Ovary (tissue), 9 donors: Measurements from ENCODE around the gene DYNAP. TPM values are rescaled to one million over a fixed set of nuclear protein-coding genes. Genes with fewer than 3 reads are reported as not detected.

Source experiments
- DNase-seq, 5 donors: peaks; one replicate each; pipeline ENCODE4 v3.0.0-alpha.2; 2019 to 2020
- H3K27ac ChIP-seq, 2 donors: fragments of 200-600 bp; one replicate each; pipeline versions ENCODE4 v1.5.1 to v1.8.0; 2019 to 2022
- H3K27me3 ChIP-seq: fragments of 200-600 bp; one replicate; pipeline ENCODE4 v1.8.0; 2022
- H3K36me3 ChIP-seq: fragments of 200-600 bp; sonication (generic); one replicate; pipeline ENCODE4 v1.5.1; 2019
- H3K4me1 ChIP-seq: one replicate; pipeline ENCODE4 v1.8.1; 2013; ENCODE audit warnings: mild to moderate bottlenecking, moderate library complexity; ENCODE audit not compliant: insufficient read depth
- H3K4me3 ChIP-seq: fragments of 200-600 bp; sonication (generic); one replicate; pipeline ENCODE4 v1.5.1; 2017
- H3K9me3 ChIP-seq, 2 donors: fragments of 200-600 bp in 1 of 2; sonication (generic) in 1 of 2; one replicate each; pipeline versions ENCODE4 v1.5.1 to v1.8.1; 2013 to 2019; ENCODE audit warnings: mild to moderate bottlenecking in 1 of 2, moderate library complexity in 1 of 2
- EP300 ChIP-seq: sonication (generic); formaldehyde crosslinking; IDR thresholded peaks from one replicate; pipeline ENCODE4 v1.6.1; 2017; ENCODE audit warnings: antibody characterized with exemption
- POLR2A ChIP-seq: fragments of 450-650 bp; IDR thresholded peaks from one replicate; pipeline ENCODE4 v1.6.1; 2017; ENCODE audit warnings: antibody characterized with exemption, mild to moderate bottlenecking, moderate library complexity
- WGBS, 3 donors: extraction: QIAGEN DNeasy Blood & Tissue Kit in 1 of 3; methylation state at CpG; one replicate each; pipeline versions ENCODE4 v1.1.5 to v1.1.7; 2013 to 2017; 5-methylcytosine and 5-hydroxymethylcytosine counted together
- intact Hi-C, 4 donors: fragments of 100-400 bp; cut with DNase I; formaldehyde crosslinking; loops; one replicate each; pipeline versions ENCODE4 v1.11.0 to v1.15.1; 2022 to 2023
- polyA plus RNA-seq, 2 donors: library from polyadenylated mRNA; stranded (reverse); fragments of 200-250 nt in 1 of 2; fragments of 350-450 nt in 1 of 2; fragmentation: Illumina TruSeq in 1 of 2; extraction: RNeasy Lipid Tissue Mini Kit (QIAGEN cat#74804) in 1 of 2; gene quantifications; one replicate each; pipeline ENCODE4 v1.2.3, GENCODE V29; 2013 to 2014
- total RNA-seq, 7 donors: library from RNA; depleted of rRNA in 2 of 7; stranded (reverse); fragments of >200 nt in 2 of 7; fragmentation: NEBNext Ultra II Directional in 3 of 7; extraction: Animal tissue kit (Norgen Biotek cat#: 25700) in 3 of 7; gene quantifications; one replicate each; pipeline versions ENCODE4 v1.1.0 to v1.2.4, GENCODE V29; 2016 to 2023
- TF ChIP-seq, protein P1 (sequence below), 3 donors: fragments of 450-650 bp in 2 of 3; fragments of 200-600 bp in 1 of 3; IDR thresholded peaks; one replicate each; pipeline versions ENCODE4 v1.5.1 to v1.8.0; 2016 to 2022; ENCODE audit warnings: antibody characterized with exemption in 3 of 3, mild to moderate bottlenecking in 1 of 3
- donor health status: DM: no; HTN: no; CAD: no; lungs with moderate emphysema.
- donor health status: DM: no; HTN: no; CAD: no.
- donor health status: Bipolar disorder and iron deficiency.
- donor health status: DM: yes; HTN: yes; CAD: no.
- donor health status: DM: no; HTN: no; CAD: no.
- donor health status: DM: yes; HTN: yes; CAD: no.

The DYNAP gene
- total and polyA plus RNA-seq, 9 donors = not detected

DNA sequence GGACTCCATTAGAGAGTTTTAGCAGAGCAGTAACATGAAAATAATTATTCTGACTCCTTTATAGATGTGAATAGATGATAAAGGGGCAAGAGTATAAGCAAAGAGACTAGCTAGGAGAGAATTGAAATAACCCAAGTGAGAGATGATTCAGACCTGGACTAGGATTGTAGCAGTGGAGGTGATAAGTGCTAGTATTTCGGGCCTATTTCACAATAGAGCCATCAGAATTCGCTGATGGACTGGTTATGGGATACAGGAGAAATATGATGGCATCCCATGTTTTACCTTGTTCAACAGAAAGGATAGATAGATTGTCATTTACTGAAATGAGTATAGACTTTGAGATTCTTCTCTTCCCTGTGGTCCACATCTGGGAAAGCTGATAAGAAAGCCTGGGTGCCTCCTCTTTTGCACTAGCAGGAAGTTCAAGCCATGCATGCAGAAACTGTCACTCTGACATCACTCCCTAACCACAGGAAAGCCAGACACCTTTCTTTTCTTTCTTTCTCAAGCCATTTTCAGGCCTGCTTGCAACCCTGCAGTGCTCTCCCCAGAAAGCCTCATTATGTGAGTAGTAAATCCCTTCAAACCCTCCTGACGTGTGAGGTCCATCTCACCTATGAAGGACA lies 25.3 kb downstream of the DYNAP start:
- no peak for DNase-seq
- no peaks in the 10 kb centered on the region for H3K4me1 ChIP-seq
- H3K4me3 ChIP-seq = no peak overlapping the region
- no peak overlapping the region for H3K27ac ChIP-seq
- TF ChIP-seq EP300 (no peak), POLR2A (no peak)
- TF ChIP-seq, protein P1, sequence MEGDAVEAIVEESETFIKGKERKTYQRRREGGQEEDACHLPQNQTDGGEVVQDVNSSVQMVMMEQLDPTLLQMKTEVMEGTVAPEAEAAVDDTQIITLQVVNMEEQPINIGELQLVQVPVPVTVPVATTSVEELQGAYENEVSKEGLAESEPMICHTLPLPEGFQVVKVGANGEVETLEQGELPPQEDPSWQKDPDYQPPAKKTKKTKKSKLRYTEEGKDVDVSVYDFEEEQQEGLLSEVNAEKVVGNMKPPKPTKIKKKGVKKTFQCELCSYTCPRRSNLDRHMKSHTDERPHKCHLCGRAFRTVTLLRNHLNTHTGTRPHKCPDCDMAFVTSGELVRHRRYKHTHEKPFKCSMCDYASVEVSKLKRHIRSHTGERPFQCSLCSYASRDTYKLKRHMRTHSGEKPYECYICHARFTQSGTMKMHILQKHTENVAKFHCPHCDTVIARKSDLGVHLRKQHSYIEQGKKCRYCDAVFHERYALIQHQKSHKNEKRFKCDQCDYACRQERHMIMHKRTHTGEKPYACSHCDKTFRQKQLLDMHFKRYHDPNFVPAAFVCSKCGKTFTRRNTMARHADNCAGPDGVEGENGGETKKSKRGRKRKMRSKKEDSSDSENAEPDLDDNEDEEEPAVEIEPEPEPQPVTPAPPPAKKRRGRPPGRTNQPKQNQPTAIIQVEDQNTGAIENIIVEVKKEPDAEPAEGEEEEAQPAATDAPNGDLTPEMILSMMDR (IDR thresholded peaks at IDR 0.05) = no peak
- intact Hi-C loops = no loop called here
- H3K9me3 ChIP-seq = no peaks in the 10 kb centered on the region
- no peaks in the 10 kb centered on the region for H3K27me3 ChIP-seq
- H3K36me3 ChIP-seq = no peaks in the 10 kb centered on the region
- 81 to 83% (median 81%) methylated on average over 3 of the region's 3 CpGs for WGBS, 3 donors

DNA sequence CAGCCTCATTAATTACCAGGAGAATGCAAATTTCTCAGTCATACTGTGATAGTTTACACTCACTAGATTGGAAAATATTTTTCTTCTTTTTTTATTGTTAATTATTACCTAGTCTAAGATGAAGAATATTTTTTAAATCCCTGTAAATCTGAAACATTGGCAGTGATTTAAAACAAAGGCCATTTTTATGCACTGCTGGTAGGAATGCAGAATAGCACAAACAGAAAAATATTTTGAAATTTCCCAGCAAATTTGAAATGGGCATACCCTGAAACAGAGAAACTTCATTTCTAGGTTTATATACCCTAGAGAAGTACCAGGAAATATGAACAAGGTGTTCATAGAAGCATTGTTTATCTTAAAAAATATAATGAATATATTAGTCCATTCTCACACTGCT lies 31.0 kb downstream of the DYNAP start:
- intact Hi-C loops = no loop called here
- Histone ChIP-seq H3K9me3 (no peaks in the 10 kb centered on the region), H3K27ac (no peak overlapping the region), H3K36me3 (no peaks in the 10 kb centered on the region), H3K4me3 (no peak overlapping the region), H3K27me3 (no peaks in the 10 kb centered on the region), H3K4me1 (no peaks in the 10 kb centered on the region)
- DNase-seq = no peak
- TF ChIP-seq POLR2A (no peak), EP300 (no peak)
- TF ChIP-seq, protein P1 (IDR thresholded peaks at IDR 0.05) = no peak

DNA sequence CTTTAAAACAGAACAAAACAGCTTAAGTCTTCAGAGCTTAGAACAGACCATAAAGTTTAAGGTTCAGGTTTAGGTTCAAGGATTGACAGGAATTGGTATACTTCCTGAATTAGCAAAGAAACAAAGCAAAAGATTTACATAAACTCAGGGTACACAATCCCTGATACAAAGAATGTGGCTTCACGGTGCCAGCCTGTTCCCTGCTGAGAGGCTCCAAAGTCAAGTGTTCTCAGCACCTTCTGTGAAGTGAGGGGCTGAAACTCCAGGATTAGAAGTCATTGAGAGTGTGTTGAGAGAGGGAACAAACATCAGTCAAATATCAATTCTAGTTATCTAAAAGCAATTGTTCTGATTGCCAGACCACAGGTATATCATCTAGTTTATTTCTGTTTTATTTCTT lies 35.7 kb downstream of the DYNAP start:
- no peaks in the 10 kb centered on the region for H3K36me3 ChIP-seq
- WGBS, 3 donors = 71 to 88% (median 76%) methylated on average over 1 of the region's 1 CpG
- H3K4me1 ChIP-seq = no peaks in the 10 kb centered on the region
- DNase-seq = no peak
- intact Hi-C loops = no loop called here
- H3K4me3 ChIP-seq = no peak overlapping the region
- no peak for TF ChIP-seq POLR2A
- no peaks in the 10 kb centered on the region for H3K9me3 ChIP-seq
- H3K27ac ChIP-seq = no peak overlapping the region
- H3K27me3 ChIP-seq = no peaks in the 10 kb centered on the region

DNA sequence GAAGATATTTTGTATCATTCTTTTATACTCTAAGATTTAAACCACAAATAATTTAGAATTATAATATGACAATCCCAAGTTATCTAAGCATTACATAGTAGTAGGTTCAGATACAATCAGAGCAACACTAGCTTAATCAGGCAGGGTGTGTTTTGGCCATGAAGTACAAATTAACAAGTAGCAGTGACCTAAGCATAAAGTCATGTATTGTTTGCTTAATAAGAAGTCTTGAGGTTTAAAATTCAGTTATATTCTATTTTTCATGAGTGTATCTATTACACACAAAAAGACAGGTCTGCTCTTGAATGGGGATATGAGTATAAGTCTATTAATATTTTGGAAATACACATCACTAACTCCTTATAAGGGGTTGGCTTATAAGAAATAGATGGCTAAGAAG lies 39.9 kb downstream of the DYNAP start:
- intact Hi-C loops = no loop called here
- Histone ChIP-seq H3K27ac (no peak overlapping the region), H3K4me1 (no peaks in the 10 kb centered on the region), H3K9me3 (no peaks in the 10 kb centered on the region), H3K4me3 (no peak overlapping the region), H3K36me3 (no peaks in the 10 kb centered on the region), H3K27me3 (no peaks in the 10 kb centered on the region)
- DNase-seq = no peak
- no peak for TF ChIP-seq POLR2A
- TF ChIP-seq EP300 = no peak
- TF ChIP-seq, protein P1 (IDR thresholded peaks at IDR 0.05) = no peak

DNA sequence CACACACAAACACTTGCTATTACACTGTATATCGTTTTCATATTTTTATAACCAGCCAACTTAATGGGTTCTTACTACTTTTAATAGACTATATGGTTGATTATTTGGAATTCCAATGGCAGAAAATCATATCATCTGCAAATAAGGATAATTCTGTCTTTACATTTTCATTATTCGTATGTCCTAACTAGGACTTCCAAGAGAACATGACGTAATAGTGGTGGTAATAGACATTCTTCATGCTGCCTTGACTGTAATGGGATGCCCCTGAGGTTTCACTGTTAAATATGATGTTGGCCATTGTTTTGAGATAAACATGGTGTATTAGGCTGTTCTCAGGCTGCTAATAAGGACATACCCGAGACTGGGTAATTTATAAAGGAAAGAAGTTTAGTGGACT lies 45.2 kb downstream of the DYNAP start:
- no peak for DNase-seq
- Histone ChIP-seq H3K9me3 (no peaks in the 10 kb centered on the region), H3K27ac (no peak overlapping the region), H3K4me3 (no peak overlapping the region), H3K4me1 (no peaks in the 10 kb centered on the region), H3K36me3 (no peaks in the 10 kb centered on the region), H3K27me3 (no peaks in the 10 kb centered on the region)
- intact Hi-C loops = no loop called here
- no peak for TF ChIP-seq EP300
- TF ChIP-seq, protein P1 (IDR thresholded peaks at IDR 0.05) = no peak
- 86 to 95% (median 90%) methylated on average over 4 of the region's 4 CpGs for WGBS, 3 donors
